HepG2 (cell line): ENCODE measurements around the gene TMEM141. TPM values are rescaled to one million over a fixed set of nuclear protein-coding genes. Genes with fewer than 3 reads are reported as not detected.
A peak's percentile ranks its signal among the peaks of the same experiment; 100 is the strongest.

ENCODE experiments used
- ARNTL ChIP-seq: sonication (generic); formaldehyde crosslinking; IDR thresholded peaks from 2 replicates; pipeline ENCODE4 v1.4.0; 2020; ENCODE audit warnings: mild to moderate bottlenecking, missing genetic modification reagents
- ATF1 ChIP-seq: IDR thresholded peaks from 2 replicates; pipeline ENCODE4 v1.6.1; 2016; ENCODE audit warnings: mild to moderate bottlenecking, control low read depth
- DPF2 ChIP-seq: sonication (generic); formaldehyde crosslinking; IDR thresholded peaks from 2 replicates; pipeline ENCODE4 v1.4.0; 2020; ENCODE audit warnings: mild to moderate bottlenecking, low read depth, missing genetic modification reagents, borderline replicate concordance
- ELF3 ChIP-seq: IDR thresholded peaks from 2 replicates; pipeline ENCODE4 v1.6.1; 2016; ENCODE audit warnings: missing genetic modification reagents, missing compliant biosample characterization
- FOXO1 ChIP-seq: sonication (generic); formaldehyde crosslinking; IDR thresholded peaks from 2 replicates; pipeline ENCODE4 v1.4.0; 2020; ENCODE audit warnings: missing genetic modification reagents
- GATA4 ChIP-seq: sonication (generic); IDR thresholded peaks from 2 replicates; pipeline ENCODE4 v1.6.1; 2016; ENCODE audit warnings: antibody characterized with exemption, low read depth, borderline replicate concordance
- HOXA5 ChIP-seq: sonication (generic); formaldehyde crosslinking; IDR thresholded peaks from 2 replicates; pipeline ENCODE4 v1.4.0; 2020; ENCODE audit warnings: missing genetic modification reagents
- KDM2A ChIP-seq: sonication (generic); formaldehyde crosslinking; IDR thresholded peaks from 2 replicates; pipeline ENCODE4 v1.4.0; 2020; ENCODE audit warnings: low read depth, missing genetic modification reagents, borderline replicate concordance
- ONECUT2 ChIP-seq: sonication (generic); formaldehyde crosslinking; IDR thresholded peaks from 2 replicates; pipeline ENCODE4 v1.4.0; 2020; ENCODE audit warnings: missing genetic modification reagents
- SALL2 ChIP-seq: sonication (generic); formaldehyde crosslinking; IDR thresholded peaks from 2 replicates; pipeline ENCODE4 v1.8.1; 2023; ENCODE audit warnings: mild to moderate bottlenecking, missing genetic modification reagents, inconsistent platforms
- TEAD3 ChIP-seq: optimal IDR thresholded peaks from 2 replicates; pipeline ENCODE3; 2016; ENCODE audit warnings: borderline replicate concordance
- TFE3 ChIP-seq: IDR thresholded peaks from 2 replicates; pipeline ENCODE4 v1.6.1; 2016
- TSC22D2 ChIP-seq: sonication (generic); formaldehyde crosslinking; IDR thresholded peaks from 2 replicates; pipeline ENCODE4 v1.5.1; 2020; ENCODE audit warnings: missing genetic modification reagents, mild to moderate bottlenecking, borderline replicate concordance
- ZNF18 ChIP-seq: sonication (generic); formaldehyde crosslinking; IDR thresholded peaks from 2 replicates; pipeline ENCODE4 v1.8.0; 2022; ENCODE audit warnings: mild to moderate bottlenecking, missing genetic modification reagents; ENCODE audit not compliant: insufficient replicate concordance
- ZNF264 ChIP-seq: sonication (generic); formaldehyde crosslinking; IDR thresholded peaks from 2 replicates; pipeline ENCODE4 v1.4.0; 2020; ENCODE audit warnings: missing genetic modification reagents
- ZNF770 ChIP-seq: sonication (generic); formaldehyde crosslinking; IDR thresholded peaks from 2 replicates; pipeline ENCODE4 v1.5.0; 2020; ENCODE audit warnings: mild to moderate bottlenecking, missing genetic modification reagents
- ZSCAN20 ChIP-seq: sonication (generic); formaldehyde crosslinking; IDR thresholded peaks from 2 replicates; pipeline ENCODE4 v1.4.0; 2020; ENCODE audit warnings: missing genetic modification reagents, mild to moderate bottlenecking, borderline replicate concordance
- polyA plus RNA-seq, 8 experiments: library from polyadenylated mRNA; depleted of rRNA in 3 of 8; stranded (reverse) in 7 of 8; unstranded in 1 of 8; fragments of >200 nt; fragmentation: Illumina TruSeq in 4 of 8; extraction: Trizol in 4 of 8; gene quantifications; 2 replicates each; pipeline versions ENCODE4 v1.2.1 to v1.2.3, GENCODE V29; 2011 to 2016; ENCODE audit warnings: low read depth in 4 of 8, missing spikeins in 1 of 8, mixed read lengths in 1 of 8; ENCODE audit not compliant: insufficient read depth in 1 of 8
- total RNA-seq, 5 experiments: library from RNA; depleted of rRNA; stranded (reverse); fragments of >200 nt; fragmentation: Illumina TruSeq; extraction: Trizol; gene quantifications; 2 replicates each; pipeline ENCODE4 v1.2.3, GENCODE V29; 2016; ENCODE audit warnings: low read depth in 1 of 5
- TF ChIP-seq, protein P1 (sequence below): sonication (generic); formaldehyde crosslinking; IDR thresholded peaks from 2 replicates; pipeline ENCODE4 v1.4.0; 2020; ENCODE audit warnings: missing genetic modification reagents
- TF ChIP-seq, protein P2 (sequence below): sonication (generic); formaldehyde crosslinking; IDR thresholded peaks from 2 replicates; pipeline ENCODE4 v1.4.0; 2020; ENCODE audit warnings: missing genetic modification reagents; ENCODE audit errors: not compliant biosample characterization

The TMEM141 gene
- total and polyA plus RNA-seq, 2 of the 13 experiments (the other 11 are each of a cell fraction or from before 2014, with no cell fraction given) = 81.0 to 202 TPM

DNA sequence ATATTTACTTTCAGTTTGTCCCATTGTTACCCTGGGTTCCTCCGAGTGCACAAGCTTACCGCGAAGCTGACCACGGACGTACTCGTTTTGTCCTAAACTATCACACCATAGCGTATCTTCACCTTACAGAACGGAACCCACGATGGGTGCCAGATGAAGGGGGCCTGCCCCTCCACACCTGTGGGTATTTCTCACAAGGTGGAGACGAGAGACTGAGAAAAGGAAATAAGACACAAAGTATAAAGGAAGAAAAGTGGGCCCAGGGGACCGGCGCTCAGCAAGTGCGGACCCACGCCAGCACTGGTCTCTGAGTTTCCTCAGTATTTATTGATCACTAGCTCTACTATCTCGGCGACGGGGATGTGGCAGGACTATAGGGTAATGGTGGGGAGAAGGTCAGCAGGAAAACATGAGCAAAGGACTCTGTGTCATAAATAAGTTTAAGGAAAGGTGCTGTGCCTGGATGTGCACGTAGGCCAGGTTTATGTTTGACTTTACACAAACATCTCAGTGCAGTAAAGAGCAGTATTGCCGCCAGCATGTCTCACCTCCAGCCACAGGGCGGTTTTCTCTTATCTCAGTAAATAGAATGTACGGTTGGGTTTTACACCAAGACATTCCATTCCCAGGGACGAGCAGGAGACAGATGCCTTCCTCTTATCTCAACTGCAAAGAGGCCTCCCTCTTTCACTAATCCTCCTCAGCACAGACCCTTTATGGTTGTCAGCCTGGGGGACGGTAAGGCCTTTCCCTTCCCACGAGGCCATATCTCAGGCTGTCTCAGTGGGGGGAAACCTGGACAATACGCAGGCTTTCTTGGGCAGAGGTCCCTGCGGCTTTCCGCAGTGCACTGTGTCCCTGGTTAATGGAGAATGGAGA, 2.3 kb upstream of the TMEM141 start (continued):
- TF ChIP-seq ZNF770 (CRISPR knock-in tag) (peak; percentile 11; the same call in 1 of the 2 replicates), TFE3 (CRISPR knock-in tag) (peak; percentile 27), ONECUT2 (CRISPR knock-in tag) (peak; percentile 81), SALL2 (CRISPR knock-in tag) (peak; percentile 42; the same call in 1 of the 2 replicates), ATF1 (CRISPR knock-in tag) (peak; percentile 38; the same call in 1 of the 2 replicates), TEAD3 (CRISPR knock-in tag) (peak; percentile 49), FOXO1 (CRISPR knock-in tag) (peak; percentile 67; the same call in 1 of the 2 replicates), TSC22D2 (CRISPR knock-in tag) (0 out of 2 replicates have a peak, but pooled peaks have one; percentile 15), ARNTL (peak; percentile 74), KDM2A (peak; percentile 32; the same call in 1 of the 2 replicates), GATA4 (peak; percentile 85; the same call in 1 of the 2 replicates), ZSCAN20 (CRISPR knock-in tag) (0 out of 2 replicates have a peak, but pooled peaks have one; percentile 38), ZNF264 (CRISPR knock-in tag) (peak; percentile 79), ZNF18 (CRISPR knock-in tag) (peak; percentile 75), DPF2 (CRISPR knock-in tag) (0 out of 2 replicates have a peak, but pooled peaks have one; percentile 62), ELF3 (CRISPR knock-in tag) (peak; percentile 52; the same call in 1 of the 2 replicates), HOXA5 (CRISPR knock-in tag) (peak; percentile 52; the same call in 1 of the 2 replicates)
- TF ChIP-seq, protein P1, sequence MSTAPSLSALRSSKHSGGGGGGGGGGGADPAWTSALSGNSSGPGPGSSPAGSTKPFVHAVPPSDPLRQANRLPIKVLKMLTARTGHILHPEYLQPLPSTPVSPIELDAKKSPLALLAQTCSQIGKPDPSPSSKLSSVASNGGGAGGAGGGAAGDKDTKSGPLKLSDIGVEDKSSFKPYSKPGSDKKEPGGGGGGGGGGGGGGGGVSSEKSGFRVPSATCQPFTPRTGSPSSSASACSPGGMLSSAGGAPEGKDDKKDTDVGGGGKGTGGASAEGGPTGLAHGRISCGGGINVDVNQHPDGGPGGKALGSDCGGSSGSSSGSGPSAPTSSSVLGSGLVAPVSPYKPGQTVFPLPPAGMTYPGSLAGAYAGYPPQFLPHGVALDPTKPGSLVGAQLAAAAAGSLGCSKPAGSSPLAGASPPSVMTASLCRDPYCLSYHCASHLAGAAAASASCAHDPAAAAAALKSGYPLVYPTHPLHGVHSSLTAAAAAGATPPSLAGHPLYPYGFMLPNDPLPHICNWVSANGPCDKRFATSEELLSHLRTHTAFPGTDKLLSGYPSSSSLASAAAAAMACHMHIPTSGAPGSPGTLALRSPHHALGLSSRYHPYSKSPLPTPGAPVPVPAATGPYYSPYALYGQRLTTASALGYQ (CRISPR knock-in tag) = peak; percentile 85
- TF ChIP-seq, protein P2, sequence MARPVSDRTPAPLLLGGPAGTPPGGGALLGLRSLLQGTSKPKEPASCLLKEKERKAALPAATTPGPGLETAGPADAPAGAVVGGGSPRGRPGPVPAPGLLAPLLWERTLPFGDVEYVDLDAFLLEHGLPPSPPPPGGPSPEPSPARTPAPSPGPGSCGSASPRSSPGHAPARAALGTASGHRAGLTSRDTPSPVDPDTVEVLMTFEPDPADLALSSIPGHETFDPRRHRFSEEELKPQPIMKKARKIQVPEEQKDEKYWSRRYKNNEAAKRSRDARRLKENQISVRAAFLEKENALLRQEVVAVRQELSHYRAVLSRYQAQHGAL (CRISPR knock-in tag) = peak; percentile 75
